DMS53 treated with DMSO at 0.1 percent for 48 hours (cell line): ENCODE data around the gene GLOD4.
A peak's percentile ranks its signal among the peaks of the same experiment; 100 is the strongest.
"Not testable (repeated sequence)": the region's sequence is repeated elsewhere in the genome, so short reads cannot be mapped to it uniquely, and the experiment has no call there.

ENCODE experiments used
- DNase-seq: peaks from one replicate; lab custom pipeline; 2025; ENCODE audit not compliant: unreplicated experiment; lab: John Stamatoyannopoulos, UW

Gene GLOD4

GRCh38 chr17:778096-778495, 4.0 kb downstream of the GLOD4 start:
- DNase-seq: no peak

- DNase-seq: no peak
Measured at GRCh38 chr17:774313-774584, 7.8 kb downstream of the GLOD4 start.

GRCh38 chr17:773467-774312, 8.4 kb downstream of the GLOD4 start:
- DNase-seq: no peak

- no peak for DNase-seq
Measured at GRCh38 chr17:773016-773415, 9.1 kb downstream of the GLOD4 start.

GRCh38 chr17:767076-767475, 15.0 kb downstream of the GLOD4 start:
- DNase-seq: no peak

GRCh38 chr17:760371-760770, 21.7 kb downstream of the GLOD4 start:
- DNase-seq: no peak

- no peak for DNase-seq
Measured at GRCh38 chr17:759964-760363, 22.1 kb downstream of the GLOD4 start.

- not testable (repeated sequence) for DNase-seq
Measured at GRCh38 chr17:756010-756567, 26.0 kb downstream of the GLOD4 start.

- DNase-seq: not testable (repeated sequence)
Measured at GRCh38 chr17:755319-755961, 26.6 kb downstream of the GLOD4 start.

- DNase-seq: no peak
Measured at GRCh38 chr17:753418-753817, 28.7 kb downstream of the GLOD4 start.

- peak; percentile 12 for DNase-seq
Measured at GRCh38 chr17:752620-753219, 29.4 kb downstream of the GLOD4 start.

- DNase-seq: peak; percentile 42
Measured at GRCh38 chr17:752002-752619, 30.0 kb downstream of the GLOD4 start, which contains the start of gene GEMIN4. Gene GEMIN4, minus strand, starts transcription at chr17:752264. Its CDS starts 122 bp downstream, at chr17:752142.

GRCh38 chr17:751269-752001, 30.6 kb downstream of the GLOD4 start:
- DNase-seq: no peak

GRCh38 chr17:750431-751037, 31.5 kb downstream of the GLOD4 start:
- DNase-seq: no peak

- not testable (repeated sequence) for DNase-seq
Measured at GRCh38 chr17:749359-749758, 32.7 kb downstream of the GLOD4 start.

GRCh38 chr17:748604-749003, 33.5 kb downstream of the GLOD4 start:
- not testable (repeated sequence) for DNase-seq

GRCh38 chr17:746783-747629, 35.1 kb downstream of the GLOD4 start:
- DNase-seq: no peak

GRCh38 chr17:746181-746580, 35.9 kb downstream of the GLOD4 start:
- DNase-seq: no peak

GRCh38 chr17:745406-745805, 36.7 kb downstream of the GLOD4 start:
- no peak for DNase-seq
